Brain microvascular endothelial cell (primary cell): Measurements from ENCODE around the gene ANKMY1.

ENCODE experiments used
- DNase-seq: peaks from one replicate; pipeline ENCODE4 v3.0.0-alpha.2; 2020
- H3K27ac ChIP-seq: fragments of 250-450 bp; sonication (Bioruptor Pico); 2 replicates; pipeline ENCODE4 v1.5.1; 2020; ENCODE audit warnings: mild to moderate bottlenecking, moderate library complexity
- H3K27me3 ChIP-seq: fragments of 250-450 bp; sonication (Bioruptor Pico); replicated peaks from 2 replicates; pipeline ENCODE4 v1.5.1; 2020; ENCODE audit warnings: mild to moderate bottlenecking
- H3K36me3 ChIP-seq: fragments of 250-450 bp; sonication (Bioruptor Pico); replicated peaks from 2 replicates; pipeline ENCODE4 v1.5.1; 2020; ENCODE audit warnings: mild to moderate bottlenecking
- H3K4me3 ChIP-seq: 2 replicates; pipeline ENCODE4 v1.5.1; 2011; ENCODE audit warnings: low read depth, mild to moderate bottlenecking, control low read depth, low read length, moderate library complexity
- CTCF ChIP-seq: IDR thresholded peaks from 2 replicates; pipeline ENCODE4 v1.5.1; 2011; ENCODE audit warnings: low read depth, mild to moderate bottlenecking, moderate library complexity, low read length, control low read depth, inconsistent platforms; ENCODE audit errors: missing control alignments
- in situ Hi-C: cut with HindIII; loops from 2 replicates; pipeline ENCODE4 v1.10.0; 2017; ENCODE audit warnings: low sequenced_read_pairs, low pct_ligation_motif_present

ANKMY1 gene

GRCh38 chr2:240479111-240479501, 78.7 kb downstream of the ANKMY1 start:
- Histone ChIP-seq H3K27ac (no peak overlapping the region), H3K27me3 (no peaks in the 10 kb centered on the region), H3K36me3 (no peaks in the 10 kb centered on the region), H3K4me3 (no peak overlapping the region)
- TF ChIP-seq CTCF: no peak
- in situ Hi-C loops: no loop called here
- no peak for DNase-seq

GRCh38 chr2:240478346-240479110, 79.3 kb downstream of the ANKMY1 start:
- TF ChIP-seq CTCF: no peak
- Histone ChIP-seq H3K36me3 (no peaks in the 10 kb centered on the region), H3K27ac (no peak overlapping the region), H3K27me3 (no peaks in the 10 kb centered on the region), H3K4me3 (no peak overlapping the region)
- in situ Hi-C loops: no loop called here
- DNase-seq: no peak

GRCh38 chr2:240477916-240478315, 79.9 kb downstream of the ANKMY1 start:
- H3K27me3 ChIP-seq: no peaks in the 10 kb centered on the region
- TF ChIP-seq CTCF: no peak
- H3K36me3 ChIP-seq: no peaks in the 10 kb centered on the region
- in situ Hi-C loops: no loop called here
- no peak for DNase-seq
- no peak overlapping the region for H3K27ac ChIP-seq
- no peak overlapping the region for H3K4me3 ChIP-seq

GRCh38 chr2:240473211-240473610, 84.6 kb downstream of the ANKMY1 start:
- no peak for DNase-seq
- Histone ChIP-seq H3K4me3 (no peak overlapping the region), H3K27ac (no peak overlapping the region), H3K27me3 (no peaks in the 10 kb centered on the region), H3K36me3 (no peaks in the 10 kb centered on the region)
- no peak for TF ChIP-seq CTCF
- in situ Hi-C loops: no loop called here

GRCh38 chr2:240472078-240472790, 85.6 kb downstream of the ANKMY1 start:
- Histone ChIP-seq H3K27me3 (no peaks in the 10 kb centered on the region), H3K36me3 (no peaks in the 10 kb centered on the region), H3K27ac (no peak overlapping the region), H3K4me3 (no peak overlapping the region)
- TF ChIP-seq CTCF: no peak
- in situ Hi-C loops: no loop called here
- DNase-seq: no peak
